Activated CD4-positive, alpha-beta T cell treated with anti-CD3 and anti-CD28 coated beads for 4 hours (primary cell): Measurements from ENCODE around the gene TEKT2.

Experiments
- DNase-seq, 2 donors: peaks; one replicate each; pipeline ENCODE4 v3.0.0-alpha.2; 2020

The TEKT2 gene

GRCh38 chr1:36083635-36084496 is at the start of gene TEKT2:
Gene TEKT2, plus strand, starts transcription at chr1:36084094. Its CDS starts 828 bp downstream, at chr1:36084922.
- no peak for DNase-seq

GRCh38 chr1:36034692-36035091 is 49.2 kb upstream of the TEKT2 start:
- DNase-seq, result no peak

GRCh38 chr1:36035154-36035553 is 48.7 kb upstream of the TEKT2 start:
- DNase-seq, result no peak

GRCh38 chr1:36040238-36040637 is 43.7 kb upstream of the TEKT2 start:
- no peak for DNase-seq

GRCh38 chr1:36051821-36052220 is 32.1 kb upstream of the TEKT2 start:
- no peak for DNase-seq

GRCh38 chr1:36053978-36054377 is 29.9 kb upstream of the TEKT2 start:
- DNase-seq, result no peak

- DNase-seq, result no peak
These were observed 28.2 kb upstream of the TEKT2 start for GRCh38 chr1:36055706-36056105.

- DNase-seq, result no peak
These were observed 21.6 kb upstream of the TEKT2 start for GRCh38 chr1:36062315-36062714.

- DNase-seq, result no peak
These were observed 16.0 kb upstream of the TEKT2 start for GRCh38 chr1:36067871-36068270.

GRCh38 chr1:36068866-36069265 is 15.0 kb upstream of the TEKT2 start:
- DNase-seq, result no peak

GRCh38 chr1:36070349-36070748 is 13.5 kb upstream of the TEKT2 start:
- no peak for DNase-seq

- no peak for DNase-seq
These were observed 6.8 kb upstream of the TEKT2 start for GRCh38 chr1:36076979-36077573.

- no peak for DNase-seq
These were observed 3.7 kb upstream of the TEKT2 start for GRCh38 chr1:36080236-36080635.

GRCh38 chr1:36080801-36081200 is 3.1 kb upstream of the TEKT2 start:
- DNase-seq, result no peak

- no peak for DNase-seq
These were observed 1.9 kb upstream of the TEKT2 start for GRCh38 chr1:36081926-36082485.

- DNase-seq, result no peak
These were observed 675 bp upstream of the TEKT2 start for GRCh38 chr1:36083219-36083618.

GRCh38 chr1:36084497-36085115 is 712 bp downstream of the TEKT2 start:
- no peak for DNase-seq

- no peak for DNase-seq
These were observed 1.2 kb downstream of the TEKT2 start for GRCh38 chr1:36085126-36085525.

GRCh38 chr1:36085686-36086526 is 2.0 kb downstream of the TEKT2 start:
- DNase-seq, result no peak

- DNase-seq, result no peak
These were observed 2.8 kb downstream of the TEKT2 start for GRCh38 chr1:36086529-36087232.

GRCh38 chr1:36087233-36088123 is 3.6 kb downstream of the TEKT2 start:
- no peak for DNase-seq
